HepG2 (cell line): ENCODE data around the gene SOWAHA. TPM values are rescaled to one million over a fixed set of nuclear protein-coding genes. Genes with fewer than 3 reads are reported as not detected.

ENCODE experiments used
- ATAC-seq: fragments of 200-7000 bp; cut with Tn5 transposase; 3 replicates; pipeline ENCODE4 v1.9.1; 2020; ENCODE audit warnings: mild to moderate bottlenecking, moderate library complexity
- BruUV-seq: library from RNA; stranded (reverse); fragments of 400-500 nt; replicated peaks from 2 replicates; lab custom pipeline; 2021; lab: Mats Ljungman, UMichigan
- CTCF ChIA-PET: fragments of 300-600 bp; formaldehyde crosslinking; extraction: SDS; loops from one replicate; lab custom pipeline; 2021; ENCODE audit warnings: low total read pairs, inconsistent platforms, low intra/inter-chr PET ratio; lab: Yijun Ruan, JAX
- POLR2A ChIA-PET: fragments of 350-600 bp; sonication (Branson Sonifier 250); formaldehyde crosslinking; loops from one replicate; lab custom pipeline; 2020; ENCODE audit warnings: antibody characterized with exemption, inconsistent platforms; lab: Yijun Ruan, JAX
- DNase-seq: peaks from one replicate; pipeline ENCODE4 v3.0.0-alpha.2; 2015; ENCODE audit warnings: low spot score
- FAIRE-seq: peaks from 3 replicates; lab custom pipeline; 2011; peaks lifted over from hg19 to GRCh38; lab: Jason Lieb, UNC
- H2AFZ ChIP-seq: one replicate; pipeline ENCODE4 v1.6.1; 2011; ENCODE audit warnings: low read length, inconsistent platforms
- H3K27ac ChIP-seq: fragments of 300-600 bp; 3 replicates; pipeline ENCODE4 v1.8.0; 2011; ENCODE audit warnings: mixed run types, mild to moderate bottlenecking, mixed read lengths, low read length, inconsistent platforms; ENCODE audit not compliant: insufficient read depth; ENCODE audit errors: extremely low read length
- H3K27me3 ChIP-seq, 2 experiments: fragments of 200-600 bp in 1 of 2; 2 replicates in 1 of 2; 3 replicates in 1 of 2; pipeline versions ENCODE4 v1.6.0 to v1.8.0; 2011; ENCODE audit warnings: low read length in 2 of 2, mild to moderate bottlenecking in 2 of 2, moderate library complexity in 2 of 2, inconsistent platforms in 1 of 2; ENCODE audit not compliant: insufficient read depth in 2 of 2, control insufficient read depth in 1 of 2
- H3K36me3 ChIP-seq, 2 experiments: fragments of 200-600 bp in 1 of 2; replicated peaks in 1 of 2; 2 replicates in 1 of 2; 3 replicates in 1 of 2; pipeline versions ENCODE4 v1.5.1 to v1.8.0; 2011; ENCODE audit warnings: low read length in 2 of 2, inconsistent platforms in 1 of 2; ENCODE audit not compliant: insufficient read depth in 2 of 2, control insufficient read depth in 1 of 2
- H3K4me1 ChIP-seq: 2 replicates; pipeline ENCODE4 v1.5.1; 2012; ENCODE audit warnings: low read length, inconsistent platforms; ENCODE audit not compliant: insufficient read depth
- H3K4me2 ChIP-seq: 2 replicates; pipeline ENCODE4 v1.6.0; 2011; ENCODE audit warnings: low read depth, low read length, inconsistent platforms
- H3K4me3 ChIP-seq, 3 experiments: fragments of 200-600 bp in 1 of 3; sonication (generic), shearing (Covaris generic) in 1 of 3; replicated peaks in 1 of 3; 2 replicates each; pipeline ENCODE4 v1.5.1; 2011 to 2016; ENCODE audit warnings: low read length in 3 of 3, inconsistent platforms in 2 of 3, low read depth in 2 of 3, mild to moderate bottlenecking in 2 of 3, control low read depth in 1 of 3, mixed read lengths in 1 of 3; ENCODE audit not compliant: insufficient read depth in 1 of 3
- H3K79me2 ChIP-seq: one replicate; pipeline ENCODE4 v1.6.1; 2011; ENCODE audit warnings: low read length, inconsistent platforms; ENCODE audit not compliant: insufficient read depth
- H3K9ac ChIP-seq: 2 replicates; pipeline ENCODE4 v1.6.0; 2011; ENCODE audit warnings: mild to moderate bottlenecking, low read depth, low read length, inconsistent platforms; ENCODE audit not compliant: insufficient read depth
- H3K9me3 ChIP-seq: 2 replicates; pipeline ENCODE4 v1.5.1; 2012; ENCODE audit warnings: mild to moderate bottlenecking, low read length
- H4K20me1 ChIP-seq: 2 replicates; pipeline ENCODE4 v1.6.0; 2011; ENCODE audit warnings: inconsistent platforms, mild to moderate bottlenecking, low read length, moderate library complexity; ENCODE audit not compliant: insufficient read depth
- AGO1 ChIP-seq: fragments of 200-400 bp; formaldehyde crosslinking; IDR thresholded peaks from 2 replicates; pipeline ENCODE4 v1.6.1; 2017; ENCODE audit warnings: mild to moderate bottlenecking, low read depth, low read length, moderate library complexity; ENCODE audit not compliant: poor library complexity, severe bottlenecking
- CC2D1A ChIP-seq: sonication (generic); formaldehyde crosslinking; IDR thresholded peaks from 2 replicates; pipeline ENCODE4 v1.8.1; 2023; ENCODE audit warnings: mild to moderate bottlenecking, missing genetic modification reagents
- ELF4 ChIP-seq: sonication (generic); formaldehyde crosslinking; IDR thresholded peaks from 2 replicates; pipeline ENCODE4 v1.5.0; 2020; ENCODE audit warnings: missing genetic modification reagents, mild to moderate bottlenecking, moderate library complexity, borderline replicate concordance
- EZH2 ChIP-seq: conservative IDR thresholded peaks from 2 replicates; pipeline ENCODE4 v1.6.1; 2012; ENCODE audit warnings: mild to moderate bottlenecking, low read depth, low read length, moderate library complexity
- HMGA1 ChIP-seq: sonication (generic); formaldehyde crosslinking; conservative IDR thresholded peaks from 2 replicates; pipeline ENCODE4 v1.4.0; 2020; ENCODE audit warnings: missing genetic modification reagents
- MATR3 ChIP-seq: sonication (generic); formaldehyde crosslinking; IDR thresholded peaks from 2 replicates; pipeline ENCODE4 v1.4.0; 2020; ENCODE audit warnings: missing genetic modification reagents
- NCOA5 ChIP-seq: sonication (generic); formaldehyde crosslinking; IDR thresholded peaks from 2 replicates; pipeline ENCODE4 v1.4.0; 2020; ENCODE audit warnings: missing genetic modification reagents
- NR1H2 ChIP-seq: sonication (generic); formaldehyde crosslinking; IDR thresholded peaks from 2 replicates; pipeline ENCODE4 v1.8.1; 2022; ENCODE audit warnings: low read depth, missing genetic modification reagents, borderline replicate concordance
- NR3C1 ChIP-seq: sonication (generic); formaldehyde crosslinking; IDR thresholded peaks from 2 replicates; pipeline ENCODE4 v1.4.0; 2020; ENCODE audit warnings: missing genetic modification reagents
- SIN3B ChIP-seq: fragments of 150-350 bp; IDR thresholded peaks from 2 replicates; pipeline ENCODE4 v1.6.1; 2014; ENCODE audit warnings: low read length
- SUZ12 ChIP-seq: fragments of 150-350 bp; IDR thresholded peaks from 2 replicates; pipeline ENCODE4 v1.6.1; 2014; ENCODE audit warnings: low read depth, low read length
- YEATS2 ChIP-seq: sonication (generic); formaldehyde crosslinking; IDR thresholded peaks from 2 replicates; pipeline ENCODE4 v1.4.0; 2020; ENCODE audit warnings: missing genetic modification reagents, borderline replicate concordance
- ZFP82 ChIP-seq: sonication (generic); formaldehyde crosslinking; IDR thresholded peaks from 2 replicates; pipeline ENCODE4 v1.5.1; 2020; ENCODE audit warnings: mild to moderate bottlenecking, missing genetic modification reagents, borderline replicate concordance
- ZNF10 ChIP-seq: sonication (generic); formaldehyde crosslinking; IDR thresholded peaks from 2 replicates; pipeline ENCODE4 v1.4.0; 2020; ENCODE audit warnings: mild to moderate bottlenecking, low read depth, missing genetic modification reagents, borderline replicate concordance
- ZNF225 ChIP-seq: sonication (generic); formaldehyde crosslinking; IDR thresholded peaks from 2 replicates; pipeline ENCODE4 v1.4.0; 2020; ENCODE audit warnings: mild to moderate bottlenecking, missing genetic modification reagents
- ZNF260 ChIP-seq: sonication (generic); formaldehyde crosslinking; IDR thresholded peaks from 2 replicates; pipeline ENCODE4 v1.4.0; 2020; ENCODE audit warnings: missing genetic modification reagents, low read depth, mild to moderate bottlenecking, borderline replicate concordance
- ZNF512B ChIP-seq: sonication (generic); formaldehyde crosslinking; IDR thresholded peaks from 2 replicates; pipeline ENCODE4 v1.5.1; 2020; ENCODE audit warnings: missing genetic modification reagents, mild to moderate bottlenecking, borderline replicate concordance
- ZNF782 ChIP-seq: sonication (generic); formaldehyde crosslinking; IDR thresholded peaks from 2 replicates; pipeline ENCODE4 v1.4.0; 2020; ENCODE audit warnings: missing genetic modification reagents, mild to moderate bottlenecking, borderline replicate concordance
- ZNF850 ChIP-seq: sonication (generic); formaldehyde crosslinking; conservative IDR thresholded peaks from 2 replicates; pipeline ENCODE4 v1.9.0; 2021; ENCODE audit warnings: mild to moderate bottlenecking, missing genetic modification reagents
- WGBS: methylation state at CpG from one replicate; pipeline ENCODE4 v1.1.6; 2017; ENCODE audit warnings: low lambda C conversion rate; 5-methylcytosine and 5-hydroxymethylcytosine counted together
- in situ Hi-C: cut with HindIII; loops from 2 replicates; pipeline ENCODE4 v1.10.0; 2017; ENCODE audit warnings: low pct_unique_long_range_greater_than_20kb; ENCODE audit not compliant: extremely low pct_ligation_motif_present
- intact Hi-C: fragments of 100-400 bp; cut with micrococcal nuclease; formaldehyde crosslinking; loops from one replicate; pipeline ENCODE4 v1.10.0; 2022; ENCODE audit not compliant: unreplicated experiment
- polyA plus RNA-seq, 8 experiments: library from polyadenylated mRNA; depleted of rRNA in 3 of 8; stranded (reverse) in 7 of 8; unstranded in 1 of 8; fragments of >200 nt; fragmentation: Illumina TruSeq in 4 of 8; extraction: Trizol in 4 of 8; gene quantifications; 2 replicates each; pipeline versions ENCODE4 v1.2.1 to v1.2.3, GENCODE V29; 2011 to 2016; ENCODE audit warnings: low read depth in 4 of 8, missing spikeins in 1 of 8, mixed read lengths in 1 of 8; ENCODE audit not compliant: insufficient read depth in 1 of 8
- total RNA-seq, 5 experiments: library from RNA; depleted of rRNA; stranded (reverse); fragments of >200 nt; fragmentation: Illumina TruSeq; extraction: Trizol; gene quantifications; 2 replicates each; pipeline ENCODE4 v1.2.3, GENCODE V29; 2016; ENCODE audit warnings: low read depth in 1 of 5

The SOWAHA gene
- total and polyA plus RNA-seq, 2 of the 13 experiments (the other 11 are each of a cell fraction or from before 2014, with no cell fraction given) = 0.95 to 1.9 TPM

- TF ChIP-seq ZFP82 (CRISPR knock-in tag) = peak; percentile 45; the same call in 1 of the 2 replicates
- 0 out of 2 replicates have a peak, but pooled peaks have one; percentile 46 for TF ChIP-seq ZNF850 (CRISPR knock-in tag)
Measured at GRCh38 chr5:132806804-132807162, 6.3 kb upstream of the SOWAHA start (continued).

- Histone ChIP-seq H3K36me3 (no peaks in the 10 kb centered on the region), H3K9ac (peak overlapping the region; percentile 99), H3K27ac (peak overlapping the region; percentile 100), H4K20me1 (no peaks in the 10 kb centered on the region), H3K4me2 (peak overlapping the region; percentile 99), H3K27me3 (no peaks in the 10 kb centered on the region; a peak in 1 of 5 replicates), H3K4me1 (peaks cover 58% of the 10 kb centered on the region), H2AFZ (no peak overlapping the region), H3K4me3 (peak overlapping the region; percentile 64 to 85 (median 82)), H3K9me3 (no peaks in the 10 kb centered on the region), H3K79me2 (peaks cover 12% of the 10 kb centered on the region)
- ATAC-seq (peak; percentile 97), FAIRE-seq (peak; percentile 99), DNase-seq (peak; percentile 99)
- BruUV-seq = no TSS peak
- in situ Hi-C loops = no loop called here
- CTCF ChIA-PET = interaction anchor here (0.6 to 2.6 kb wide), 5 partner anchors 13 to 76 kb away, joined by 3 to 54 read pairs (median 4); partner anchors contain the start of gene GDF9
- POLR2A ChIA-PET = interaction anchor here (0.6 to 5.8 kb wide), 25 partner anchors 8 to 244 kb away, joined by 3 to 176 read pairs (median 8); partner anchors contain the start of genes GDF9, HSPA4, IL4 and KIF3A
- intact Hi-C loops = loop anchor here (1.0 to 2.0 kb wide), 5 partner anchors 13 to 70 kb away; partner anchors contain the start of genes GDF9, KIF3A, SEPTIN8 and UQCRQ
- 9% methylated on average over 12 of the region's 12 CpGs for WGBS
- no peak for TF ChIP-seq ZNF260 (CRISPR knock-in tag)
- TF ChIP-seq NR1H2 (CRISPR knock-in tag) = no peak
- TF ChIP-seq SUZ12 = no peak
- TF ChIP-seq NR3C1 (CRISPR knock-in tag) = no peak
- no peak for TF ChIP-seq AGO1
- TF ChIP-seq ZNF225 (CRISPR knock-in tag) = no peak
- peak; percentile 45; the same call in 1 of the 2 replicates for TF ChIP-seq YEATS2 (CRISPR knock-in tag)
- TF ChIP-seq ZNF10 (CRISPR knock-in tag) = no peak
- no peak for TF ChIP-seq EZH2
- no peak for TF ChIP-seq MATR3 (CRISPR knock-in tag)
- TF ChIP-seq ZNF782 = 0 out of 2 replicates have a peak, but pooled peaks have one; percentile 28
- TF ChIP-seq CC2D1A (CRISPR knock-in tag) = no peak
- no peak for TF ChIP-seq HMGA1 (CRISPR knock-in tag)
- TF ChIP-seq ZNF512B (CRISPR knock-in tag) = no peak
- TF ChIP-seq ELF4 (CRISPR knock-in tag) = peak; percentile 95
- TF ChIP-seq SIN3B = no peak; the same call in 1 of the 2 replicates
- TF ChIP-seq NCOA5 (CRISPR knock-in tag) = no peak
Measured at GRCh38 chr5:132807163-132807838, 5.8 kb upstream of the SOWAHA start.
